GM19468 (cell line): ENCODE data around the gene SEMA5A.

ENCODE experiments used
- ATAC-seq: cut with Tn5 transposase; IDR thresholded peaks from one replicate; pipeline ENCODE4 v1.9.1; 2021; ENCODE audit warnings: mild to moderate bottlenecking, moderate library complexity, moderate number of reproducible peaks; ENCODE audit not compliant: unreplicated experiment; ENCODE audit errors: extremely low read depth

Gene SEMA5A

GRCh38 chr5:9523090-9523823, 22.6 kb downstream of the SEMA5A start:
- ATAC-seq: no peak

DNA sequence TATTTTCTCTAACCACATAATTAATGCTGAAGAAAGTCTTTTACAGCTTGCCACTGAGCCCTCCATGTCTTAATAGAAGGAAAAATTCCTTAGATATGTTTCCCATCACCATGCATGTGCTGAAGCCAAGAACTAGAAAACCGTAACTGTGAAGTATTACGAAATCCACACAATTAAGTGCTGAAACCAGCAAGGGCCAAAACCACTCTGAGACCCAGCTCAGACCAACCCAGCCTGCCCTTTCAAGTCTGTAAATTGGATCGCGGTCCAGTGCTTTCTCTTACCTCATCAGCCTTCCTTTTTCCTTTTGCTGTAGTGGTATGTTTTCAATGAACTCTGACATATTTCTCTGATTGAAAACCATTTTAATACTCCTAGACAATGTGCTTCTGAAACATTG, 26.3 kb downstream of the SEMA5A start:
- ATAC-seq: no peak

DNA sequence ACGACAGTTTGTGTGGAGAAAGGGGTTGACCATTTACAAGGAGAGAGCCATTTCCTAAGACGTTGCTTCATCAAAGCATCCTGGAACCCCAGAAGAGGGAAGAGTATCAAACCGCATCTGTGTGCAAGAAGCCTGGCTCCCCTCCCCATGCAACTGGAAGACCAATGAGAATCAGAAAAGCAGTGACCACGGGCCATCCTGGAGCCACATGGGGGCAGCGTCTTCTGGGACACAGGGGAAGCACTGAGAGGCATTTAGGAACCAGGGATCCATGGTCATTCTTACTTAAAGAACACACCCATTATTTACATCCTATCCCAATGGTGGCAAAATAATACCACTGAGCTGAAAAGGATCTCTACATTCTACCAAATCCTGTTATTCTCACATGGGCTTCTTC, 29.3 kb downstream of the SEMA5A start:
- no peak for ATAC-seq

DNA sequence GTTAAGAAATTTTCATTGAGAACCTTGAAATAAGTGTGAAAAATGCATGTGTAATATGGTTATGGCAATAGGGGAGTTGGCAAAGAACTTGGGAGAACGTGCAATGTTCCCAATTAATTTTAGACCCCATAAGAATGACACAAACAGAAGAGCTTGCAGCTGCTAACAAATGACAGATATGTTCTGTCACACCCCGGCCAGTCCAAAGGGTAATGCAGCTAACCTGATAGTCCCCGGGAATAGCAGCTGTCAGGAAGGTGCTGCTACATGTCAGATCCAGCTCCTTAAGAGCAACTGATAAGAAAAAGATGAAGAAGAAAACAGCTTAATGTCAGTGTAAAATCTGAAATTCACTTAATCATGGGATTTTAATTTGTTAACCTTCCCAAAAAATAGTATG, 30.4 kb downstream of the SEMA5A start:
- no peak for ATAC-seq

GRCh38 chr5:9514968-9515367, 30.9 kb downstream of the SEMA5A start:
- ATAC-seq: no peak

- ATAC-seq: no peak
These were observed 32.0 kb downstream of the SEMA5A start for GRCh38 chr5:9513827-9514226.

- ATAC-seq: no peak
These were observed 33.4 kb downstream of the SEMA5A start for GRCh38 chr5:9512457-9512856.

GRCh38 chr5:9507974-9508373, 37.9 kb downstream of the SEMA5A start:
- ATAC-seq: no peak

DNA sequence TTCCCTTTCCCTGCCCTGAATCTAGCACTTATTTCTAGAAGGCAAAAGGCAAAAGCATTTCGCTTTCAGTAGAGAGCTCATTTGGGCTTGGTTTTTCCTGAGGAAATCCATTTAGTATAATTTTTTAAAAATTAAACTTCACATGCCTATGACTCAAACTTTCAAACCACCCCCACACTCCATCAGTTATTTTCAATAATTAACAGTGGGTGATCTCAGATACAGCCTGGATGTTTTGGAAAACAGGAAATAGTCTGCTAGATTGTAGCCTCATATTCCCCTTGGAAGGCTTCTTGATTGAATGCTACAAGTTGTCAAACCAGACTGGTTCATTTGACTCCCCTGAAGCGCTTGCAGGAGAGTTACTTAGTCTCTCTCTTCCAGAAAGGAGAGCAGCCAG, 40.6 kb downstream of the SEMA5A start:
- ATAC-seq: no peak

GRCh38 chr5:9502864-9503263, 43.0 kb downstream of the SEMA5A start:
- no peak for ATAC-seq

GRCh38 chr5:9502050-9502834, 43.6 kb downstream of the SEMA5A start:
- no peak for ATAC-seq

DNA sequence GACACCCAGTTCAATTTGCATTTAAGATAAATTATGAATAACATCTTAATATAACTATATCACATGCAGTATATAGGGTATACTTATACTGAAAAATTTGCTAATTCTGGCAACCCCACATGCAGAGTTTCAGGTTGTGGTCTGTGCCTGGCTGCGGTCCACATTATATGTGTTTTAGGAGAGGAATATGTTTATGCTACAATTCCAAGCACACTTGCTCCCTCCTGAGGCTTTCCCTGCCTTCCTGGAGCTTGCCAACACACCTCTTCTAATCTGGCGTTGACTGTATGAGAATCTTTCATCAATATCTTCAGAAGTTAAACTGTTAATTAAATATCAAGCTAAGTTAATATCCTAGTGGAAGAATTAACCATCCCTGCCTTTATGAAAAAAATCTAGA, 45.2 kb downstream of the SEMA5A start:
- ATAC-seq: no peak

DNA sequence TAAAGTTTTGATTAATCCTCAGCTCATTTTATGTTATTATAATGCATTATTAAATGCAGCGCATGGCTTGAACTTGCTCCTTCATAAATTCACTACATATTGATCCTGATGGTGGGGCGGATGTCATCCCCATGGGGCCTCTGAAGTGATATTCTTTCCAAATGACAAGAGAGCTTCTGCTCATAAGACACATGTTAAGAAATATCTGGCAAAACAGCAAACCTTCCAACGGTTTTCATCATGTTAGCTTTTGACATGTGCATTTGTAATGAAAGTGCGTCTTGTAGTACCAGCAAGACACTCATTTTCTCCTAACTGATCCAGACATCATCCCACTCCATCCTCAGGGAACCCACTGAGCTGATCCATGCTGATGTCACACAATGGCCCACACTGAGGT, 45.7 kb downstream of the SEMA5A start:
- ATAC-seq: no peak

- ATAC-seq: no peak
These were observed 46.4 kb downstream of the SEMA5A start for GRCh38 chr5:9499498-9499876.

DNA sequence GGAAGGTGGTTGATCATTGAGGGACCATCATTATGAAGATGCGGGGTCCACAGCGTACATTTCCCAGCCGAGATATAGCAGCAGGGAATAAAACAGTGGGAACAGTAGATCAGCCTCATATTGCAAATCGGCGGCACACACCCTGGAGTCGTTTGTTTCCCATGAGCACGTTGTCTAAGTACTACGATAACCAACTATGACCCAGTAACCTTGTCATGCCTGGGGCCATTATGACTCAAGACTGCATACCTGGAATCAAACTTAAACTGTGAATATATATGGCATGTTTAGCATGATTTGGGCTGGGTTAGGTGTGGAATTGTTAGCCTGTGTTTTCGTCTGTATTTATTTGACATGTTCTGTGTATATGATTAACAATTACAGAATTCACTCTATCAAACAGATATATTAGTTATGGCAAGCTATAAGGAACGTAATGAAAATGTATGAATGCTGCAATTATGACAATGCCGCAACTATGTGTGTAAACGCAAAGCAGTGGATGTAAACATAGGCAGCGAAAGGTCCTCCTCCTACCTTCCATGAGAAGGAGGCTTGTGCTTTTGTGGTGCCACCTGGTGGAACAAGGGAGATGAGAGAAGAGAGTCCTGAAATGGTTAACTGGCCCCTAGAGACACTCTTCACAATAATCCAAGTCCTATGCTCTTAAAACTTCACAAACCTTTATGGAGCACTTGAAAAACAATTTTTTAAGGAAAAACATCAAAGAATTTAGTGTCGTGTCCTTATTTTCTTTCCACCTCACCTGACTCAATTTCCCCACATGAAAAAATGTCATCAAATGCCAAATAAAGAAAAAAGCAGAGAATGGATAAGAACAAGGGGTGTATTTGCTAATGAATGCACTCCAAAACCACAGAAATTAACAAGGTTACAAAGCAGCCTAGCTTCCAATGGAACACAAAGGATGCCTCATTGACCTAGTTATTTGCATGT, 47.1 kb downstream of the SEMA5A start:
- no peak for ATAC-seq

DNA sequence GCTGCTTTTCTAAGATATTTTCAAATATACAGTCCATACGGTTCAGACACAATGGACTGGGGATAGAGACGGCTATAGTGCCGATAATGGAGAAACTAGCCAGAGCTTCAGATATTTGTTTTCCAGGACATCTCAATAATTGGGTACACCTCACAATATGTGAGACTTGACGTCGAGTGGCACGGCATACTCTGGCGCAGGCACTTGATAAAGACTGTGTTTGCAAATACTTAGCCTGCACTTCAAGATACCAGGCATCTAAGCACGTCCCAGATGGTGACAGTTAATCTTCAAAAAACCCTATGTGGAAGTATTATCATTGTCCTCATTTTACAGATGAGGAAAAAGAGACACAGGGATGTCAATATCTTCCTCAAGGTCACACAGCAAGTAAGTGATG, 48.5 kb downstream of the SEMA5A start:
- no peak for ATAC-seq

DNA sequence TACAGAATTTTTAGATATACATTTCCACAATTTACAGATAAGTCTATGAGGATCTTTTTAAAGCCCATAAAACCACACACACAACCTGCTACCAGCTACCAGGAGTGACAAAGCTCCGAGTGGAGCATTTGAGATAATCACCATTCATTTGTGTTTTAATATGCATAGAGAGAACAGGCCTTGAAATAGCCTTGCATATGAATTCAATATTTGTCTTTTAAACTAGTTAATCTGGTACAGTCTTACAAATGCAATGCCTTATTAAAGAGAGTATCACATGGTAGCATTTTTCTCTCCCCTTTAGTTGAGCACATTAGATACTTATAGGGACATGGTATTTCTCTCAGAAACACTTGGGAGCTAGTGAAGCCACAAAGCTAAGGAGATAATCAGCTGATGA, 49.1 kb downstream of the SEMA5A start:
- ATAC-seq: no peak

DNA sequence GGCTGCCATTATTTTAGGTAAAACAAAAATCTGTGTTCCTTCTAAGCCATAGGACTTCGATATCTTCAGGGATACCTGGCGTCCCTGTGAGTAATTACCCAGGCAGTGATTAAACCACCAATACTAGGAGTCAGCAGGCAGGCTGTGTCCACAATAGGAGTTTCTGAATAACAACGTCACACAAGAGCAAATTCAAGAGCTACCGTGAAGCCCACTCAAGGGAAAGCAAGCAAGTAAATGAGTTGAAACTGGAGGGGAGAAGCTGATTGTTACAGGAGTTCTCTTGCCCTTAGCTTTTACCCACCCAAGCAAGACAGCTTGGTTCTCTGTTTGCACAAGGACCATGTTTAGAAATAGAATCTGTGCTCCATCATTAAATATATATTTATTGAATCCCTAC, 50.8 kb downstream of the SEMA5A start:
- no peak for ATAC-seq

GRCh38 chr5:9494301-9494700, 51.6 kb downstream of the SEMA5A start:
- ATAC-seq: no peak

DNA sequence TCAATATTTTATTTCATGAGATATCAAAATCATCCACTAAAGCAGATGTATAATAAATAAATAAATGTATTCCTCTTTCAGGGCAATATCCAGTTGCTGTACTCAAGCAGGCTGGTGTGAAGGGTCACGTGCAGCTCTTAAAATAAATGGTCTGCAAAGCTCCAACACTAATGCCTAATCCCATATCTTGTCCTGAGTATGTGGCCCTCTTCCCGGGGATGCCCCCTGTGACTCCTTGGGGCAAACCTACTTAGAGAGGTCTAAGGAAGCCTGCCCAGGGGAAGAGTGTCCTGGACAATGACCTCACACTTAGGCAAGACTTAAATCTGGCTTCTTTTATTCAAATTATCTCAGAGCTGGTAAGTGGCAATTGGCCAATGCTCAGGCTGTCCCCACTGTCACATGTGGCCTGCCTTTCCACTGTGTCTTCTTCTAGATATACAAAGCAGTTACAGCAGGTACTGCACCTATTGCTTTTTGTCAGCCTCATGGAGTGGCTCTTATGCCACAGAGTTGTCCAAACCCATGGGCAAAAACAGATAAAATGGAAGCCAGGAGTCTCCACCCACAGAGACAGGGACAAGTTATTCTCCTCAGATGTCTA, 55.3 kb downstream of the SEMA5A start:
- no peak for ATAC-seq
